KBM-7 (cell line): ENCODE results near the gene OBSCN.

Experiments used
- DNase-seq: peaks from one replicate; pipeline ENCODE4 v3.0.0-alpha.2; 2015
- in situ Hi-C: fragments of 300-500 bp; cut with MboI; formaldehyde crosslinking; loops from 2 replicates; pipeline ENCODE4 v1.14.3; 2020; ENCODE audit warnings: low sequenced_read_pairs, low pct_unique_long_range_greater_than_20kb, mixed read lengths

OBSCN gene

DNA sequence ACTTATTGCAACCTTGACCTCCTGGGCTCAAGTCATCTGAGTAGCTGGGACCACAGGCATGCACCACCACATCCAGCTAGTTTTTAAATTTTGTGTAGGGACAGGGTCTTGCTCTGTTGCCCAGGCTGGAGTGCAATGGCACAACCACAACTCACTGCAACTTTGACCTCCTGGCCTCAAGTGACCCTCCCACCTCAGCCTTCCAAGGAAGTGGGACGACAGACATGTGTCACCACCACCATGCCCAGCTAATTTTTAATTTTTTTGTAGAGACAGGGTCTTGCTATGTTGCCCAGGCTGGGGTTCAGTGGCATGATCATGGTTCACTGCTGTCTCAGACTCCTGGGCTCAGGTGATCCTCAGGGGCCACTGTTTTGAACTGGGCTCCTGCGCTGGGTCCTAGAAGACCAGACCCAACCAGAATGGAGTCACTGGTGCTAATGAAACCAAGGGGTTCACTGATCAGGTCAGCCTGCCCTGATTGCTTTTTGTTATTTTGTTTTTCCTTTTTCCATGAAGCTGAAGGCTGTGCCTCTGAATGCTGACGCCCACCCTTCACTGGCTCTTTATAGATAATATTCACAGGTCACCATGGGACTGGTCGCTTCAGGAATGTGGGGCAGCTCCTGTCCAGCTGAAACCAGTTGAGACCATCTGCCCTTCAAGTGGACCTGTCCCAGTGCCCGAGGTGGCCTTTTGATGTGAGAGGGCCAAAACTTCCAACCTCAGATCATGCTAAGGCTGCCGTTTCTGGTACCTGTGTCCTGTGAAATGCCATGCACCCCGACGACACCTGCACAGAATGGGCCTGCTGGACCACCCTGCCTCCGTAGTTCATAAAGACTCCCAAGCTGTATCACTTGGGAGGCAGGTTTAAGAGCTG, 203.9 kb downstream of the OBSCN start:
- no peak for DNase-seq
- in situ Hi-C loops = no loop called here

DNA sequence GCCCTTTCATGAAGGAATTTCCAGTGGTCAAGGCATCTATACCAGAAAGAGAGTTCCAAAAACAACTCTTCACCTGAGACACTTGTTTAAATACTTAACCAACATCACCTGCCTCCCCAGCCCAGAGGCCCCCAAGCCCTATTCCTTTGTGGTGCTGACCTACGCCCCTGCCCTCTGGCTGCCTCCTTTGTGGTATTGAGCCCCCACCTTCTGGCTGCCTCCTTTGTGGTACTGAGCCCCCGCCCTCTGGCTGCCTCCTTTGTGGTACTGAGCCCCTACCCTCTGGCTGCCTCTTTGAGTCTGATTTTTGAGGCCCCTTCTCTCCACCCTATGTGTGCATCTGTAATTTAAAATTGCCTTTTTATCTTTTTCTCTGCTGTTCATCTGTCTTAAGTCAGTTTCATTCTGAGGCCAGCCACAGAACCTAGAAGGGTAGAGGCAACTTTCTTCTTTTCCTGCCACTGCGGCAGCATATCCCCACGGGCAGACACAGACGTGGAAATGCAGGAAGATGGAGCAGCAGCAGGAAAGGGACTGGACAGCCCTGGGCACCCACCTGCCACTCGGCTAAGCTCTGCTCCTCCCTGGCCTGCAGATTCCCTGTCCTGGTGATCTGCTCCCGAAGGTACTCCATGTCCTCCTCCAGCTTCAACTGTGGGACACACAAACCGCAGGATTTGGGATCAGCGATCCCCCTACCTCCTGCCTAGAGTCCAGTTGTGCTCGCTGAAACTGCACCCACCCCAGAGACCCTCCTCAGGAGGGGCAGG, 205.6 kb downstream of the OBSCN start:
- in situ Hi-C loops = no loop called here
- DNase-seq = no peak

- in situ Hi-C loops = no loop called here
- no peak for DNase-seq
These were observed 206.8 kb downstream of the OBSCN start for GRCh38 chr1:228414511-228415211.

GRCh38 chr1:228415221-228415620, 207.4 kb downstream of the OBSCN start:
- in situ Hi-C loops = no loop called here
- no peak for DNase-seq

DNA sequence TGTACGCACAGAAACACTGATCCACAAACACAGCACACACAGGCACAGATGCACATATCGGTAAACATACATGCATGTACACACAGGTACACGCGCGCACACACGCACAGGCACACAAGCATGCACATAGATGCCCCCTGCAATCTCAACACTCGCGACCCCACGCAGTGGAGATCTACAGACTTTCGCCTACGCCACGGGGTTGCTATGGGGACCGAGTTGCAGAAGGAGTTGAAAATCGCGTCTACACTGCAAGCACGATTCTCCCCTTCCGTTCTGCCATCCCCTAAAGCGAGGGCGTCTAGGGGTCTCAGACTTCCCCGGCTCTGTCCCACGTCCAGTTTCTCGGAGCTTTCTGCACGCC, 208.0 kb downstream of the OBSCN start:
- in situ Hi-C loops = no loop called here
- no peak for DNase-seq

DNA sequence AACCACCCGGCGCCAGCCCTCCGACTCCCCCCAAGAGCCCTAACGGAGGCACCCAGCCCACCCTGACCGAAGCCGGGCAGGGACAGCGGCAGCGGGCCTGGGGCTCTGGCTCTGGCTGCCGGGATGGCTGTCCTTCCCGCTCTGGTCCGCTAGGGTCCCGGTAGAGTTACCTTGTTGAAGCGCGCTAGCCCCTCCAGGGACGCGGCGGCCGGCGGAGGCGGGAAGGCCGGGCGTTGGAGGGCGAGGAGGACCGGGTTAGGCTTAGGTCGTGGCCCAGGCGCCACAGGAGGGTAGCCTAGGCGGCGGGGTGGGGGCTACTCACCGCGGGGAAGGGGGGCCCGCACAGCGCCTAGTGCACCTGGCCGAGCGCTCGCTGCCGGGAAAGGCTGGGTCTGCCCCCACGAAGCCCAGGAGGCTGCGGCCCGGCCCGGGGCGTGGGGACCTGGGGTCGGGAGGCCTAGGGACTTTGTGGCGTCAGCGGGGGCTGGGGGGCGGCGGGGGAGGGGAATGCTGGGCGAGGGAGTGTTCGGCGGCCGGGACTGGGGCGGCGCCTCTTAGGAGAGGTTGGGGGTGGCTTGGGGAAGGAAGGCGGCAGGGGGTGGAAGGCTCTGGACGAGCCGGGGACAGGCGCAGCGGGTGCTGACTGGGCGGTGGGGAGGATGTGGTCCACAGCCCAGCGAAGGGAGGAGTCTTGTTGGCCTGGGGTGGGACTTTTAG, 208.5 kb downstream of the OBSCN start, which contains the start of gene TRIM17:
TRIM17 (minus strand) TSS at position 645 of the 717 bp plus-strand sequence. CDS start 1,789 bp downstream, outside the sequence.
- in situ Hi-C loops = no loop called here
- no peak for DNase-seq

DNA sequence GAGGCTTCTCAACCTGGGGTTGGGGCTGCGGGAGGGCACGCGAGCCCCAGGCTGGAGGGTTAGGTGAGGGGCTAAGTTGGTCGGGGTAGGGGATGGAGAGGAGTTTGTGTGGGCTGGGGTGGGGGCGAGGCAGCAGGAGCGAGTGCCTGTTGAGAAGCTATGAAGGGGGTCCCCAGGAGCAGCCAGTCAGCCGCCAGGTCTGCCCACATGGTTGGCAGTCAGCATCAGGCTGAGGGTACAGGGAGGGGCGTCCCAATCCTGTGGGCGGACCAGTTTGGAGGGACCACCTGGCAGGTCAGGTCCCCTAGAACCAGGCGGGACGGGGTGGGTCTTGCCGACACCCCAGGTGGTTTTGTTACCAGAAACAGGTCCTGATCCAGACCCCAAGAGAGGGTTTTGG, 209.2 kb downstream of the OBSCN start:
- no peak for DNase-seq
- in situ Hi-C loops = no loop called here

GRCh38 chr1:228417483-228418203, 209.8 kb downstream of the OBSCN start:
- in situ Hi-C loops = no loop called here
- DNase-seq = no peak

DNA sequence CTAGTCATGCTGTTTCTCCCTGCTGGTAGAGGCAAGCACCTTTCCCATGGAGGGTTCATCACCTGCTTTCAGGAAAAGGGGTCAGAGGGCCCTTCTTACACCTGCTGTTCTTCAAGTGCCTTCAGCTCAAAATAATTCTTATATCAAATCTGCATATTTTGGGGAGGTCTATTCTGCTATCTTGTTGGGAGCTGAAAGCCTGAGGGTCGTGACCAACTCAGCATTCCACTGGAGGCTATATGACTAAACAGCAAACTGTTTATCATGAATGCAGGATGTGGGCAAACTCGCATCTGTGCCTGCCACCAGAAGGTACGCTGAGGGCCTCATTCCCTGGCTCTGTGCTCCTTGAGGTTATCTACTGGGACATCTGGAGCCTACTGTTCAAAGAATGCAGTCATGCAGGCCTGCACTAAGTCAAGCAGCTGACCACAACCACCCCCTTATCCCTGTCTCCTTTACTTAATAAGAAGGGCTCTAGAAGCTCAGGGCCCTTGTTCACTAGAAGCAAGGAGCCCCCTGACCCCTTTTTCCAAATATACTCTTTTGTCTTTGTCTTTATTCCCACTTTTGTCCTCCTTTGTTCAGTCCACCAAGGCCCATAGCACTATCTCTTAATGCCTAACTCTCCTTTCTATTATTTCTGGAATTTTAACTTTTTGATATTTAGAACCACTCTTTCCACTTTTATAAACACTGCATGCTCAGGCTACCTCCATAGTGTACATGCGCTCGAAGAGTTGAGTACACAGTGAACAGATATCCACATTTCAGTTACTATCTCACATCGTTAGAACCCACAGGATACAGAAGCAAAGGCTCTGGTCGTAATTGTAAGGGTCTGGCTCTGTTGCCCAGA, 213.4 kb downstream of the OBSCN start:
- in situ Hi-C loops = no loop called here
- no peak for DNase-seq

DNA sequence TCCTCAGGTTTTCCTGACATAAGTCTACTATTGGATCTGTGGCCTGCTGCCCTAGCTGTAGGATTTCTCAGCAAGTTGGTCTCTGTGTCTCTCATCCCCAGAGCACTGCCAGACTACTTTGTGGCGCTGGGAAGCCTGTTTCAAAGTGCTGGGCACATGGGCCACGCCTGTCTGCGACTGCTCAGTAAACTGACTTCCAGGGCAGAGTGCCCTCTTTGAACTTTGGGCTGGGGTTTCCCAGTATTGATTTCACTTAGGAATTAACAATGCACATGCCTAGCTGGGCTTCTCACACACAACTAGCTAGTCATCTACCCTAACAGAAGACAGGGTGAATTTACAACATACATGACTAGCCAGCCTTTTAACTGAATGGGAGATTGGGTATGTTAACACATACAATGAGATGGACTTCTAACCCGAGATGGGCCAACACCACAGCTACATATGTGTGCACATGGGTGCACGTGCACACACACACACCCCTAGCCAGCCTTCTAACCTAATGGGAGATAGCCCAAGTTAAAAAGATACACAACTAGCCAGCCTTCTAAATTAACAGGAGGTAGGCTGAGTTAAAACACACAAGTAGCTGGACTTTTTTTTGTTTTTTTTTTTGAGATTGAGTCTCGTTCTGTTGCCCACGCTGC, 215.7 kb downstream of the OBSCN start:
- in situ Hi-C loops = no loop called here
- DNase-seq = no peak

- no peak for DNase-seq
- in situ Hi-C loops = no loop called here
These were observed 217.1 kb downstream of the OBSCN start for GRCh38 chr1:228424685-228425660.

- in situ Hi-C loops = no loop called here
- DNase-seq = no peak
These were observed 218.8 kb downstream of the OBSCN start for GRCh38 chr1:228426518-228427175.

GRCh38 chr1:228428412-228428811, 220.6 kb downstream of the OBSCN start:
- in situ Hi-C loops = no loop called here
- DNase-seq = no peak
